ENCODE results near the gene MYEOV.

MYEOV gene

DNA sequence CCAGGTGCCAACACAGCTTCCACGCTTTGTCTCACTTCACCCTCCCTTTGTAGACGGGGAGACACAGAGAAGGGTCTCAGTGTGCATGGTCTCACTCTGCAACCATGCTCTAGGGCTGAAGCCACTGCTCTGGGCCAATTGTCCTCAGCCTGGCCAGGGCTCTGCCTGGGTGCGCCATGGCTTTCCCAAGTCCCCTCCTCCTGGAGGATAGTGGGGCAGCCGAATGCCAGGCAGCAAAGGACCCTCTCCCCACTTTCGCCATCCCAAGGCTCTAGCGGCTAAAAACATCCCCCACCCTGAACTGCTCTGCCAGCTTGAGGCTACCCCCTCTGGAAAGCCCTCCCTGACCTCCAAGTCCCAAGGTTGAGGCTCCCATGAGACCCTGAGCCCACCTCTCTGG lies 20.4 kb upstream of the MYEOV start:
- TF ChIP-seq, protein P1, sequence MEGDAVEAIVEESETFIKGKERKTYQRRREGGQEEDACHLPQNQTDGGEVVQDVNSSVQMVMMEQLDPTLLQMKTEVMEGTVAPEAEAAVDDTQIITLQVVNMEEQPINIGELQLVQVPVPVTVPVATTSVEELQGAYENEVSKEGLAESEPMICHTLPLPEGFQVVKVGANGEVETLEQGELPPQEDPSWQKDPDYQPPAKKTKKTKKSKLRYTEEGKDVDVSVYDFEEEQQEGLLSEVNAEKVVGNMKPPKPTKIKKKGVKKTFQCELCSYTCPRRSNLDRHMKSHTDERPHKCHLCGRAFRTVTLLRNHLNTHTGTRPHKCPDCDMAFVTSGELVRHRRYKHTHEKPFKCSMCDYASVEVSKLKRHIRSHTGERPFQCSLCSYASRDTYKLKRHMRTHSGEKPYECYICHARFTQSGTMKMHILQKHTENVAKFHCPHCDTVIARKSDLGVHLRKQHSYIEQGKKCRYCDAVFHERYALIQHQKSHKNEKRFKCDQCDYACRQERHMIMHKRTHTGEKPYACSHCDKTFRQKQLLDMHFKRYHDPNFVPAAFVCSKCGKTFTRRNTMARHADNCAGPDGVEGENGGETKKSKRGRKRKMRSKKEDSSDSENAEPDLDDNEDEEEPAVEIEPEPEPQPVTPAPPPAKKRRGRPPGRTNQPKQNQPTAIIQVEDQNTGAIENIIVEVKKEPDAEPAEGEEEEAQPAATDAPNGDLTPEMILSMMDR (IDR thresholded peaks at IDR 0.05) = no peak
- no peak for TF ChIP-seq ZFX (IDR thresholded peaks at IDR 0.05; ENCODE audit: borderline replicate concordance)
- H3K27ac ChIP-seq = peak overlapping the region; percentile 85

DNA sequence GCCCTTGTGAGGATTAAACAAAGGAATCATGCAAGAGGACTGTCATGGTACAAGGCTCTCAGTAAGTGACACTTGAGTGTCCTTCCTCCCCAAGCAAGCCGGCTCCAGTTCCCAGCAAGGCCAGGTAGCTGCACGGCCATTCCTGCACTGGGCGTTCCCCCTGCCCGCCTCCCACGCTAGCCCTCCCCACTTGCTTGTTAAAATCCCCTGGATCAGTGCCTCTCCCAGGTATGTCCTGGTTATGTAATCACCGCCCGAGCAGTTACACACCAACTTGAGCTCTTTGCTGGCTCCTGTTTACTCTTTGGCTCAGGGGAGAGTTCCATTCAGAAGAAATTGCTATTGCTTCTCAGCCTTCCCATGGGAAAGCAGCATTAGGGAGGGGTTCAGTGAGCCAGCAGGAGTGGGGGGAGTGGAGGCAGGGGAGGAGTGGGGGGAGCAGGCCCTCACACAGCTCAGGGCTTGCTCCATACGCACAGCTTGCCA lies 19.4 kb upstream of the MYEOV start:
- H3K27ac ChIP-seq = peak overlapping the region; percentile 85

DNA sequence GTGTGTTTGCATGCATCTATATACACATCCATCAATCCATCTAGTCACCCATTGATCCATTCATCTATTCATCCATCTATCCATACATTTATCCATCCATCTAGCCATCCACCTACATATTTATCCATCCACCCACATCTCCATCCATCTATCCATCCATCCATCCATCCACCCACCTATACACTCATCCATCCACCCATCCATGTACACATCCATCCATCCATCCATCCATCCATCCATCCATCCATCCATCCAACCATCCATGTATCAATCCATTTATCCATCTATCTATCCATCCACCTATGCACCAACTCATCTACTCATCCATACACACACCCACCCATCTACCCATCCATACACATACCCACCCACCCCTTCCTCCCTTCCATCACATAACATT lies 18.8 kb upstream of the MYEOV start:
- TF ChIP-seq, protein P1 (IDR thresholded peaks at IDR 0.05) = no peak
- TF ChIP-seq ZFX (IDR thresholded peaks at IDR 0.05; ENCODE audit: borderline replicate concordance) = no peak
- H3K27ac ChIP-seq = peak overlapping the region; percentile 85

More for the DNA sequence above, 19.4 kb upstream of the MYEOV start:
- no peak for TF ChIP-seq ZFX (IDR thresholded peaks at IDR 0.05; ENCODE audit: borderline replicate concordance)
- TF ChIP-seq, protein P1 (IDR thresholded peaks at IDR 0.05) = no peak

DNA sequence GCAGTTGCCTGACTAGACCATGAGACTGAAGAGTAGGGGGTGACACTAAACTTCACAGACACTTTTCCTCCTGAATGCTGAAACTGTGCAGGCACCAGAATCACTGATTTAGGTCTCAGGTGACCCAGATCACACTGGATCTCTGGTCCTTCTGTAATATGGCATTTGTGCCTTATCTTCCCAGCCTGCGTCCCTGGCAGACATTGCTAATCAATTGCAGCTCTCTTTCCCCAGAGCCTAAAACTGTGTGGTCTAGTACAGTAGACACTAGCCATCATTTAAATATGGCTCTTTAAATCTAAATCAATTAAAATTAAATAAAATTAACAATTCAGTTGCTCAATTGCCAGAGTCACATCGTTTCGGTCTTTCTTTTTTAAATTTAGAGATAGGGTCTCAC lies 17.8 kb upstream of the MYEOV start:
- H3K27ac ChIP-seq = no peak overlapping the region
- no peak for TF ChIP-seq ZFX (IDR thresholded peaks at IDR 0.05; ENCODE audit: borderline replicate concordance)
- TF ChIP-seq, protein P1 (IDR thresholded peaks at IDR 0.05) = no peak

DNA sequence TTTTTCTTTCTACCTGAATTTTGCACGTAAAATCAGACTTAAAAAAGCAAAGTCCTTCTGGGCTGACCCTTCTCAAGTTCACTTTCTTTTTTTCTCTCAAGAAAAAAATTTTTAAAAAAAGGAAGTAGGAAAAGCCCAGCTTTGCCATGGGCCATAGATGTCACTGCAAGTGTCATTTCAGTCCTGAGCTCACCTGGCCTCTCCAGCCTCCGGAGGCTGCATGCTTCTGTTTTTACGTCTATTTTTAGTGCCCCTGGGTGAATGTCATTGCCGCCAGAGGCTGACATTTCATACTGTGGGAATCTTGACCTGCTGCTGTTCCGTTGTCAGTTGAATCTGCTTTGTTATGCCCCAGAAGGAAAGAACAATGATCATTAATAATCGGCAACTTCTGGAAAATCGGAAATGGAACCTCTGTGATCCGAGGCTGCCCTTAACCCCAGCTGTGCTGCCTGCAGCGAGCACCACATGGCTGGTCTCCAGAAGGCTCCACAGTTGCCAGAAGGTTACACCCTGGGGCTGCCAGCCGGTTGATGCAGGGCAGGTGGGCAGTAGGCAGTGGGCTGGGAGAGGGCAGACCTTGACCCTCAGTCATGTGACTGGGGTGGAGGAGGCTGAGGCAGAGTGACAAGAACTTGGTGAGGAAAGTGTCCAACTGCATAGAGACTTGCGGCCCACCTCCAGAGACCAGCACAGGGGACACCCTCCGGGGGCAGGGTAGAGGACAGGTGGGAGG lies 16.7 kb upstream of the MYEOV start:
- peak overlapping the region; percentile 58 for H3K27ac ChIP-seq
- TF ChIP-seq ZFX (IDR thresholded peaks at IDR 0.05; ENCODE audit: borderline replicate concordance) = no peak
- TF ChIP-seq, protein P1 (IDR thresholded peaks at IDR 0.05) = no peak

DNA sequence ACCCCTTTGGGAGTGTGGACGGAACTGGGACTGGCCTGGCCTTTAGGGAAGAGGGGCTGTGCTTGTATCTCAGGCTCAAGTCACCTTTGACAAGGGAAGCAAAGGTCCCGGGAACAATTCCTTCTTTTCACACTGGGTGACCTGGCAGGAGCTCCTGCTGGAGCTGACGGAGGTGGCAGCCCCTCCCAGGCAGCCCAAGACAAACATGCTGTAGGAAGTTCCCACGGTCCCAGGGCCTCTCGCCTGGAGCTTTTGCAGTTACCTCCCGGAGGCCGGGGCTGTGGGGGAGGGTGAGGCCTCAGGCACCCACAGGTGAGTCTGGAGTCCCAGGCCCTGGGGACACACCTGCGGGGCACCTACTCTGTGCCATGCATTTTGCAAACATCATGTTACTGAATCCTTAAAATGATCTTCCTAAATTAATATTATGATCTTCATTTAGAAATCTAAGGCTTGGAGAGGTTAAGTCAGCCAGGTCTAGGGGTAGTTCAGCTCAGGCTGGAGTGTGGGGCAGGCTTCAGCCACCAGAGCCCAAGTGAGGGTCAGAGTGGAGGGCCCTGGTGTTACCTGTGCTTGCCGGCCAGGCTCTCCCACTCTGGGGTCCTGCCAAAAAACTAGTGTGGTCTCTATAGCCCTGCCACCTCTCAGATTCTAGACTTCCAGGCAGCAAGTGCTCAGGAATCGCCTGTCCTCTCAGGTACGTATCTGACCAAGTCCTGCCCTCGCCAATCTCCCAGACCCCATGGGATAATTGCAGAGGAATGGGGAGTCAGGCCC lies 15.7 kb upstream of the MYEOV start:
- H3K27ac ChIP-seq = peak overlapping the region; percentile 58
- TF ChIP-seq ZFX (IDR thresholded peaks at IDR 0.05; ENCODE audit: borderline replicate concordance) = no peak
- TF ChIP-seq, protein P1 (IDR thresholded peaks at IDR 0.05) = no peak

DNA sequence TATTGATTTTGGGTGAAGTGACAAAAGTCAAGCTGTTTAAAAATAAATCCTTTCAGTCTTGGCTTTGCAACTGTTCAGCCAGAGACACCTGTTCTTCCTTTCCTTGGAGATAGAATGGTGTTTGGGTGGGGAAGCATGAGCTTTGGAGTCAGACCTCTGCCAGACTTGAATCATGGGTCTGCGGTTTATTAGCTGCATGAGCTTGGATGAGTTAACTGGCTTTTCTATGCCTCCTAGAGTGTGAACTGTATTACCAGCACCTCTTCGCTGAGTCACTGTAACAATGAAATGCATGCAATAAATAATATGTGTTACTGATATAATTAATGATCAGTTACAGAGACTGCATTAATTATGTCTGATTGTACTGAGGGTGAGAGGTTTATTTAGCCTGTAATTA lies 13.5 kb upstream of the MYEOV start:
- TF ChIP-seq, protein P1 (IDR thresholded peaks at IDR 0.05) = no peak
- no peak for TF ChIP-seq ZFX (IDR thresholded peaks at IDR 0.05; ENCODE audit: borderline replicate concordance)
- no peak overlapping the region for H3K27ac ChIP-seq

All from 22Rv1 (cell line).